Inflammatory macrophage treated with lipopolysaccharide for 4 hours (primary cell): ENCODE results near the gene PRM2.

ENCODE experiments used
- DNase-seq: peaks from one replicate; pipeline ENCODE4 v3.0.0-alpha.2; 2020

The PRM2 gene

GRCh38 chr16:11242658-11243057 is 33.6 kb downstream of the PRM2 start:
- no peak for DNase-seq

GRCh38 chr16:11241480-11242204 is 34.6 kb downstream of the PRM2 start:
- no peak for DNase-seq

GRCh38 chr16:11240636-11241473 is 35.4 kb downstream of the PRM2 start:
- DNase-seq = no peak

GRCh38 chr16:11239644-11240632 is 36.3 kb downstream of the PRM2 start:
- no peak for DNase-seq

GRCh38 chr16:11238272-11239202 is 37.7 kb downstream of the PRM2 start:
- DNase-seq = no peak

- peak; percentile 98 for DNase-seq
These were observed 39.6 kb downstream of the PRM2 start for GRCh38 chr16:11236461-11237254.

GRCh38 chr16:11235703-11235991 is 40.6 kb downstream of the PRM2 start:
- DNase-seq = no peak

- peak; percentile 85 for DNase-seq
These were observed 41.2 kb downstream of the PRM2 start for GRCh38 chr16:11234884-11235702.

- no peak for DNase-seq
These were observed 42.4 kb downstream of the PRM2 start for GRCh38 chr16:11233727-11234376.

GRCh38 chr16:11232852-11233726 is 43.2 kb downstream of the PRM2 start:
- peak; percentile 55 for DNase-seq

- no peak for DNase-seq
These were observed 43.9 kb downstream of the PRM2 start for GRCh38 chr16:11232302-11232851.

- no peak for DNase-seq
These were observed 44.8 kb downstream of the PRM2 start for GRCh38 chr16:11231367-11231970.

- no peak for DNase-seq
These were observed 46.4 kb downstream of the PRM2 start for GRCh38 chr16:11229906-11230305.

- DNase-seq = no peak
These were observed 46.8 kb downstream of the PRM2 start for GRCh38 chr16:11229432-11229831.

GRCh38 chr16:11225677-11226549 is 50.4 kb downstream of the PRM2 start:
- DNase-seq = no peak
